Stimulated activated CD4-positive, alpha-beta T cell treated with anti-CD3 and anti-CD28 coated beads, TNF-alpha, amount 100 ng/mL, for 1 hour (primary cell): ENCODE results near the gene DCAF8.

Source experiments
- DNase-seq, 3 donors: peaks; one replicate each; pipeline ENCODE4 v3.0.0-alpha.2; 2020; ENCODE audit warnings: low read depth in 3 of 3, low spot score in 1 of 3

DCAF8 gene

GRCh38 chr1:160264795-160265307 lies 2.5 kb upstream of the DCAF8 start:
- DNase-seq = no peak

GRCh38 chr1:160261556-160261892 lies 825 bp downstream of the DCAF8 start:
- peak; percentile 24 to 45 (median 26) for DNase-seq

DNA sequence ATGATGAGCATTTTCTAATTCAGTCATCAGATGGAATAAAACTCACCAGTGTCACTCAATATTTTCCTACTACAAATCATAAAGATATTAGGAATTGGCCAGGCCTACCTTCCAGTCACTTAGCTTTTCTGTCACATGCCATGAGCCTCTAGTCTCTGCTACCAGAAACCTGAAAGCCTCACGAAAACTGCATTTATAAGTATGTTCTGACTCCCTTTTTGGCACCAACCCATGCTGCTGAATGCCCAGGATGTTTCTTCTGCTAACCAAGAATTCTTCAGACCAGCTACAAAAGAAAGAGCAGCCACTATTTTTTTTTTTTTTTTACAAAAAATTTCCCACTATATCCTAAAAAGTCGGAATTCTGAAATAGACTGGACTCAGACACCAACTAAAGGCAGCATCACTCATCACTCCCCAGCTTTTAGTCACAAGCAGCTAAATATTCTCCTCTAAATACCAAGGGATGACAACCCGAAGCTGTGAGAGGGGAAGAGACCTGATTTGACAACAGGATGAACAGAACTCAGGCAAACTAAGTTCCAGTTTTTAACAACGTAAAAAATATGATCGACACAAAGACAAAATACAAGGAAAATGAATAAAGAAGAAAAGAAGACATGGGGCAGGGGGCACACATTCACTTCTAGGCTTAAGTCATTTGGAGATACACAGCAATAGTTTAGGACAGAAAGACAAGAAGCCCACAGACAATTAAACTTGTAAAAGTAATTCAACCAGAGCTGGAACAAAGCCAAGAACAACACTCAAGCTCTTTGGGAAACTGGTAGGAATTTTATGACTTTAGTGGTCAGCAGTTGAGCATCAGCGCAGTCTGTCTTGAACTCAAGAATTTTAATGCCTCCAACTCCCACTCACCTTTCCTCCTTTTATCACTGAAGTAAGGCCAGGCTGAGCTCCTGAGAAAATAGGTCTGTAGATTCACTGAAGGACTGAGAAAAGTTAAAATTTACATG lies 1.7 kb downstream of the DCAF8 start:
- no peak for DNase-seq

- DNase-seq = no peak
Observed at GRCh38 chr1:160258177-160258798, 4.1 kb downstream of the DCAF8 start.

- no peak for DNase-seq
Observed at GRCh38 chr1:160257411-160258015, 4.8 kb downstream of the DCAF8 start.

DNA sequence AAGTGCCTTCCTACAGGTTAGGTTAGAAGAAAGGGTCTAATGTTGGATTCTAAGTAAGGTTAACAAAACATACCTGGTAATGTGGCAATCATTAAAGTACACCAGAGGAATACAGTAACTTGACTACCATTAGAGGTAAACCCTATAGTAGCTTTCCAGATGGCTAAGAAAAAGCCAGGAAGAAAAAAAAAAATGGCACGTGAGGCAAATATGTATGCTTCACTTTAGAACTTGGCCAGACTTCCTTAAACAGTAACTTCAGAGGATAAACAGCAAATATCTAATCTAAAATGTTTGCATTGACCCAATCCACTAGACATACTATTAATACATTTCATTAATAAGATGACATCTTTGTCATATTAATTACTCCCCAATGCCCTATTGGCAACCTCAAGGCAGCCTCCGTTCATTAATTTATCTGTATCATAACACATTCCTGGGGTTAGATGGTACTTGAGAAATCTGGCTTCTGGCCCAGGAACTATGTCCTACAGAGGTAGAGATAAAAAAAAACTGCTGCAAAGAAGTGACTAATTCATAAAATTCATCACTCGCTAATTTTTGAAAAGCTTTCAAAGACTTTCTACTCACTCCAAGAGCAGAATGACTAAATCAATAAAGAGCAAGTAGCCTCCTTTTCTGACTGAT lies 5.8 kb downstream of the DCAF8 start:
- no peak for DNase-seq

- no peak for DNase-seq
Observed at GRCh38 chr1:160255781-160256300, 6.5 kb downstream of the DCAF8 start.

GRCh38 chr1:160251687-160252526 lies 10.4 kb downstream of the DCAF8 start:
- peak in 2 of 3 donors; percentile 10 to 20 for DNase-seq

- DNase-seq = no peak
Observed at GRCh38 chr1:160251011-160251410, 11.3 kb downstream of the DCAF8 start.

DNA sequence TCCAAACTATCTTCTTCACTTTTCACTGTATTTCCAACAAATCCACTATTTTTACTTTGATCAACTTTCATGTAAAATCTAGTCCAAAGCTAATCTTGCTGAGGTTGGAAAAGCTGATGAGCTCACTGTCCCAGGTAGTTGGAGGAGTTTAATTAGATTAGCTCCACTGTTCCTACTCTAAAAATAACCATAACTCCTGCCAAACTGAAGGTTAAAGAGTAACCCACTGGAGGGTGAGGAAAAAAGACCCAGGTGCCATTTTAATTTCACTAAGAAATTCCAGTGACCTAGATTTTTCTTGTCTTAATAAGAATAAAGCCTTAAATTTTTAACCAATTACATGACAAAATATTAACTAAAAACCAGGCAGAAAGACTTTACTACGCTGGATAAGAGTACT lies 15.3 kb downstream of the DCAF8 start:
- DNase-seq = no peak

DNA sequence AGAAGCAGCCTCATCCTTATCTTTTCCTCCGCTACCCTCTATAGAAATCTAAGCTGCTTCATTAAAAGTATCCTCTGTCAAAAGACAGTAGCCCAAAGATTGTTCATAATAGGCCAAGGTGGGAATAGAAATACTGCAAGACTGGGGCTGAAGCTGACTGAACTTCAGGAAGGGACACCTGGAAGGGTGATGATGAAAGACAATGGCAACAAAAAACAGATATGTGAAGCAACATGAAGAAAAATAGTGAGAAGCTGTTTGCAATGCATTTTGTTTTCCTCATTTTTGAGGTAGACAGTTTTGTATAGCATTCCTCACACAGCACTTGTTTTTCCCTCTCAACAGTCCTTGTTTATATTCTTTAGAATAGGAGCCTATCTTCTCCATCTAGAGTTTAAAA lies 16.9 kb downstream of the DCAF8 start:
- no peak for DNase-seq

DNA sequence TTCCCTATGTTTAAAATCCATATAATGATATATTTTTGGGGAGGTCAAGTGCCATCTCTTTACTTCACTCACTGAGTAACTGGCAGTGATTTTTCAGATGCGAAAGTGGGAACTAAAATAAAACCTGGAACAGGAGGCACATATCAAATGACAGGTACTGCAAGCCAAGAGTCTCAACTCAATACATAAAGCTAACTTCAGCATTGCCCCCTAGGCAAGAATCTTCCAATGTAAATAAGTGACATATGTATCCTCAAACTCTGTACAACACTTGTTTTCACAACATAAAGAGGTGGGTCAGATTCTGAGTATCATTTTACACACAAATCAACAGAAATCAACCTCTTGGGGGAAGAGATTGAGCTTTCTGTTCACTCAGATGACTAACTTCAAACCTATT lies 18.1 kb downstream of the DCAF8 start:
- no peak for DNase-seq

DNA sequence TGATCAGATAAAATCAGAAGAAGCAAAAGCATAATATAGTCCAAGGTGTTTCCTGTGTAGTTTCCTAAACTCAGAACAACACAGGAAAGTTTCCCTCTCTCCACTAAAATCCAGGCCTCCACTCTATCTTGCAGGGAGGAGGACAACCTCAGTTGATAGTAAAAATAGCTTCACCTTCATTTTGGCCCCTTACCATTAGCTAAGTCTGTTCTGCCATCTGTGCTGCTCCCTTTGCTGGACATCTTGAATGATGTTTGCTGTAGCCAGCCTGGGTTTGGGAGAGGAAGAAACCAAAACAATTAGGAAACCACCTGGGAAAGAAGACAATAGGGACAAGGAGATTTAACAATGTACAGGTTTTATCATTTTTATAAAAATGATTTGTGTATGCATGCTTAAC lies 18.6 kb downstream of the DCAF8 start:
- DNase-seq = no peak

GRCh38 chr1:160239582-160240299 lies 22.6 kb downstream of the DCAF8 start:
- no peak for DNase-seq

DNA sequence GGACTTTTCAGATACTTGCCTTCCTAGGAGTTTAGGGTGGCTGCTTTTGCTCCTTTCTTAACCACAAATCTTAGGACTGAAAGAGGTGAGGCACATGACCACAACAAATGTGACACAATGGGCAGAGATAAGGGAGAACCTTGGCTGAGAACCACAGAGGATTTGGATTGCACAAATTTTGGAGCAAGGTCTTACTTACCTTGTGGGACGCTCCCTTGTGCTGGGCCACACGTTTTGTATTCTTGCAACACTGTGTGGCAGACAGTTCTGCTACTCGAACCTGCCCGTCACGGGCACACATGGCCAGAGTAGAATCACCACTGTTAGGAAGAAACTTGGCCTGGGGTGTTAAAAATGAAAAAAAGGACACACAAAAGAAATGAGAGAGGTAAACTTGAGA lies 23.9 kb downstream of the DCAF8 start:
- DNase-seq = no peak

DNA sequence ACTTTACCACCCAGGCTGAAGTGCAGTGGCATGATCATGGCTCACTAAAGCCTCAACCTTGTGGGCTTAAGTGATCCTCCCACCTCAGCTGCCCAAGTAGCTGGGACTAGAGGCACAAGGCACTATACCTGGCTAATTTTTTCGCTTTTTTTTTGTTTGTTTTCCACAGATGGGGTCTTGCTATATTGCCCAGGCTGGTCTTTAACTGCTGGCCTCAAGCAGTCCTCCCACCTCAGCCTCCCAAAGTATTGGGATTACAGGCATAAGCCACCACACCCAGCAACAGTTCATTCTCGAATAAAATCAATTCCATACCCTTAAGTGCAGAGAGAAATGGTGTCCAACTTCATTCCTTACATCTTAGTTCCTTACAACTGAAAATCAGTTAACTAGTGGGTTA lies 24.8 kb downstream of the DCAF8 start:
- no peak for DNase-seq

GRCh38 chr1:160236806-160237205 lies 25.5 kb downstream of the DCAF8 start:
- no peak for DNase-seq

DNA sequence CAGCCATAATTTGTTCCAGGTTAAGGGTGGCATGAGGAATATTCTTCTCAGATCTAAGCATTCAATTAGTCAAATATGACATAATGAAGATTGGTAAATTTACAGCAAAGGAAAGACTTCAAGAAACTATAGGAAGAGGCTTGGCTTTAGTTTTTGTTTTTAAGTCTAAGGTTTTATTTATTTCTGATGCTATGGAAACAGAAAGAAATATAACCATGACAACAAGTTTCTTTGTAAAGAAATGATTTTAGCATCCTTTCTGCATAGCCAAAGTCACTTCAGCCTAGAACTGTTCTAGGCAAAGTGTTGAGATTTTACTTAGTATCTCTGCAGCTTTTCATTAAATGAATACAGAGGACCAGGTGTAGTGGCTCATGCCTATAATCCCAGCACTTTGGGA lies 29.4 kb downstream of the DCAF8 start:
- no peak for DNase-seq

GRCh38 chr1:160228431-160228830 lies 33.9 kb downstream of the DCAF8 start:
- DNase-seq = no peak

- DNase-seq = no peak
Observed at GRCh38 chr1:160227561-160227960, 34.8 kb downstream of the DCAF8 start.
